Activated CD8-positive, alpha-beta memory T cell treated with anti-CD3 and anti-CD28 coated beads, Interleukin-2, amount 50 U/mL, for 24 hours (primary cell): ENCODE results near the gene PRUNE2.
"Not testable (repeated sequence)": the region's sequence is repeated elsewhere in the genome, so short reads cannot be mapped to it uniquely, and the experiment has no call there.

Experiments used
- DNase-seq: peaks from one replicate; pipeline ENCODE4 v3.0.0-alpha.2; 2020; ENCODE audit errors: extremely low read depth

The PRUNE2 gene

DNA sequence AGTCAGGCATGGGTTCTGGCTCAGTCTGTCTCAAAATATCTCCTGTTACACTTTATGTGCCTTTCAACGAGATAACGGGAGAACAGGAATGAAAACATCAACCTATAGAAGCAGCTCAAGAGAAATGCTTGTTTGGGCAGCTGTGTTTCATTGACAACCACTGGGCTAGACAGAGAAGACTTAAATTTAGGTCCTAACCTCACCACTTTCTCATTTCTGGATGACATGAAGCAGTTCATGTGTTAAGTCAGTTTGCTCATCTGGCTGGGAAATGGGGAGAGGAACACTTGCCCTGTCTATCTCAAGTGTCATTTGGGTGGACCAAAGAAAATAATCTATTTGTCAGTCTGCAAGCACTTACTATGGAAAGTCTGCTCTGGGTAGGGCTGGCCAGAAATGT, 208.4 kb downstream of the PRUNE2 start:
- no peak for DNase-seq

DNA sequence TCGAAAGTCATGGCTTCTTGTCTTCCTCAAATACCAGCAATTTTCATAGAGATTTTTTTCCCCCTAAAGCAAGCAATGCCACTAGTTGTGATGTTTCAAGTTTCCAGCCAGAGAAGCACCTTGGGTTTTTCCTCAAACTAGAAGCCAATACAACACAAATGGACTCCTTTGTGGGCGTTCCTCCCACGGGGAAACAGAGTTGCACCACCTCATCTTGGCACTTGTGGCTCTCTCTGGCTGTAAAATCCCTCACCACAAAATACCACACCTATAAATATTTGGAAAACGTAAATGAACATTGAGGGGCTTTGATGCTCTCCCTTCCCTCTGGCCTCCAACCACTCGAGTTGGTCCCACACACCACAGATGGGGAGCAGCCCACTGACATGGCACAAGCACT, 208.8 kb downstream of the PRUNE2 start:
- no peak for DNase-seq

DNA sequence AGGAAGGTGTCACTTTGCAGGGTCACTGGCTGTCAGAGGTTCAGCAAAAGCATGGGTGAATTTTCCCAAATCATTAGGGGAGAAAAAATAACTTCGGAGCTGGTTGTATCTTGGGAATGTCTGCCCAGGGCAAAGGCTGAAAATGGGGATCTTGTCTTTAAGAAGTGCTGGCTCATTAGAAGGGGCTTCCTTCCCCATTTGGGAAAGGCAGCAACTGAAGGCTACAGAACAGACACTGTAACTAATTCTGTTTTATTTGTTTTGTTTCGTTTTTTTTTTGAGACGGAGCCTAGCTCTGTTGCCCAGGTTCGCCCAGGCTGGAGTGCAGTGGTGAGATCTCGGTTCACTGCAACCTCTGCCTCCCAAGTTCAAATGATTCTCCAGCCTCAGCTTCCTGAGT, 212.0 kb downstream of the PRUNE2 start:
- no peak for DNase-seq

DNA sequence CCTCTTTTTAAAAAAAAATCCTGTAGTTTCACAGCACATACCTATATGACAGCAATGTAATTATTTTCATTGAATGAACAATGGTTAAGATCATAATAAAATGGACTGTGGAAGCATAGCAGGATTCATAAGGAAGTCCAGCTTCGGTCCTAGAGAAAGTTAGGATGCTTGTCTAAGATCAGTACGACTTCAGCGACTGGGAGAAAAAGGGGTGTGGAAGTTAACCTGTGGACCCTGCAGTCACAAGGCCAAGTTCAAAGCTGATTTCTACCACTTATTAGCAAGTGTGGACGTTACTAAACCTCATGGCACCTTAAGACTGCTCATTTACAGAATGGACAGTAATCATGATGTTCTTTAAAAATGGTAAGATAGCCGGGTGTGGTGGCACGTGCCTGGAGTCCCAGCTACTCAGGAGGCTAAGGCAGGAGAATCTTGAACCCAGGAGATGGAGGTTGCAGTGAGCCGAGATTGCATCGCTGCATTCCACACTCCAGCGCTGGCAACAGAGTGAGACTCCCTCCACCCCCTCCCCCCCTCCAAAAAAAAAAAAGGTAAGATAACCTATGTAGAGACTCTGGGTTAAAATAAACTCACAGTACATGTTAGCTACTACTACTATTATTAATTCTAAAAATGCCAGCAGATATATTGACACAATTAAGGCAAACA, 213.3 kb downstream of the PRUNE2 start:
- DNase-seq, result no peak

DNA sequence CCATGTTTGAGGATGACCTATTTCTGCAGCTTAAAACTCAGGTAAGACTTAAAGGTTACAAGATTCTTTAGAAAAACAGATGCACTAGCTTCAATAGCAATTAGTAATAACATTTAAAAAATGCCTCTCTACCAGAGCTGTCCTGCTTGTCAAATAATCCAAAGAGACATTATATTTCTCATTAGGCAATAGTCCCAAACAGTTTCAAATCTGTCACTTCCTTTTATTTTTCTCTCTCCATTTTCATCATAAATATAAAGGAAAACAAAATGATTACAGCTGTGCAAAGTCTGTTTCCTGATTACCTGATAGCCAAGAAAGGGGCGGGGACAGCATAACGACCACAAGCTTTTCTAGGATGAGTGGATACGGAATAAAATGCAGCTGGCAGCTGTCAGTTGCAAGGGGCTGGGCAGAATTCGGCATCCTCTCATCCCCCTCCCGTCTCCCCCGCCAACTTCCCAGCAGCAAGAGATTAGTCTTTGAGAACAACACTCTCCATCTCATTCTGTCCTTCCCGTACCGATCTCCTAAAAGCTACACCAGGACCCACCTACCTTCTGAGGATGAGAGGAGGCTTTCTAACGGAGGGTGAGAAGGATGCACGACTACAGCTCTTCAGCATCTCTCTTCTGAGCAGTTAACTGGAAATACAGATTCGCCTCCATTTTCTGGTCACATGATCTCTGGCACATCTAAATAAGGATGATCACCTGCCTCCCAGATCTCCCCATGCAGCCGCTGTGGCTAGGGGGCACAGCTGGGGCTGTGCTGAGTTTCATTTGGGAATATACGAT, 214.2 kb downstream of the PRUNE2 start:
- DNase-seq, result no peak

DNA sequence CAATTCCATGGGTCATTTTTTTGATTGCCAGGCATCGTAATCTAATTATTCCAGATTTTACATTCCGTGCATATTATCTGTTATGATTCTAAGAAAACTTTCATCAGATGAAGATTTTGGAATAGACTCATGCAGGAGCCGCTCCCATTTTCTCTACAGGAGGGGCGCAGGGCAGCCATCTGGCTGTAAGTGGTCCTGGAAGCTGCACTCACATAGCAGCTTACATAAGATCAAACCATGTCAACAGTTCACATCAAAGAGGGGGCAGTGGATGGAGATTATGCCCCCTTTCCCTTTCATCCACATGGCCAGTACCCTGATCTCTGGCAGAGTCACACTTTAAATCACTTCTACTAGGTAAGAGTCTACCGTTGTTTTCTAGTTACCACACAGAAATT, 214.9 kb downstream of the PRUNE2 start:
- no peak for DNase-seq

DNA sequence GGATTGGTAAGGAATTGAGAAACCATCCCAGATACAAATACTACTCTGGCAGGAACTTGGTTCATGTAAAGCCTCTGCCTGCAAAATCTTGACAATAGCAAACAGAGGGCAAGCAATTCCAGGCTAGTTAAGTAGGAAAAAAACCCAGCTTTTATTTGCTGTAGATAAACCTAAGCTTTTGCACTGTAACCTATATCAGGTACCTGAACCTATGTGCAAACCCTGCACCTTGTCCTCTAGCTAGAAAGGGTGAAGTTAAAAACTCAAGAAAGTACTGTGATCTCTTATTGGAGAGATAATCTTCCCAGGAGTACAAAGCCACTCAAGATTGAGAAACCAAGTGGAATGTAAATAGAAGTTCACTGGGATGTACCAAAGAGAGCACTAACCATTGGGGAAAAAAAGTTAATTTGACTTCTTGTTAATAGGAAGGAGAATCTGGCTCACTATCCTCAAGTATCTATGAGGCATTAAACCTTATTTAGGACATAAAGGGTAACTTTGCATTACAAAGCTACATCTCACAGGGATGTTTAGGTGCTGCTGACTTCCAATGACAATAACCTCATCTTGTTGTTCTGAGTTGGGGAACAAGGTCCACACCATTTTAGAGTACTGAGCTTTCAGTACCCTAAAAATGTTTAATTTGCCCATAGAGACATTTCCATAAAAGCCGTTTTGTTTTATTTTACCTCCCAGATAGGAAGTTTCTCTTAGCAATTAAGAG, 215.5 kb downstream of the PRUNE2 start:
- DNase-seq, result no peak

DNA sequence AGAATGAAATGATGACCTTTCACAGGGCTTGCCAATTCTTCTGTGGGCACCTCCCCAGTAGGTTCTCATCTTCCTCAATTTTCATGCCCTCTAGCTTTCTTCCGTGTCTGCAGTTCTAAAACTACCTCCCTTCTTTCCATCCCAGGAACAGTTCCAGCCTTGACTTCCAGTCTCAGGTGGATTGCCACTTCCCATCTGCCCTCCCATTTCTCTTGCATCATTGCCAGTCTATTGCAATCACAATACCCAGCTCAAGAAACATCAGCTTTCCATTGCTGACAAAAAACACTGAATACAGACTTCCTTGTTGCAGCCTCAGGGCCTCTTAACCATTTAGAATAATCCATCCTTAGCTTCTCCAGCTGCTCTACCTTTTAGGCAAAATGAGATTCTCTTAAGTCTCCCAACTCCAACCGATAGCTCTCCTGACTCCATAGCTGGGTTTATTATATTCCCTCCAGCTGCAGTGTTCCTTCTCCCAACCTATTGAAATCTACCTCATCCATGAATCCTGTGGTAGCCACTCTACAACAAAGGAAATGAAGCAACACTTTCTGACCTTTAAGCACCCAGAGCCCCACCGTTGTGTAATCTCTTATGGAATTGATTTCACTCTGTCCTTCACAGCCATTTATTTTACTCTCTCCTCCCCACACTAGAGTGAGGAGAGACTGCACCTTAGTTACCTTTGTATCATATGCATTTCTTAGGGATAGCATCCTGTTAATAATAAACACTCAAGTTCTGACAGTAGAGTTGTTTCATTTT, 217.3 kb downstream of the PRUNE2 start:
- no peak for DNase-seq

DNA sequence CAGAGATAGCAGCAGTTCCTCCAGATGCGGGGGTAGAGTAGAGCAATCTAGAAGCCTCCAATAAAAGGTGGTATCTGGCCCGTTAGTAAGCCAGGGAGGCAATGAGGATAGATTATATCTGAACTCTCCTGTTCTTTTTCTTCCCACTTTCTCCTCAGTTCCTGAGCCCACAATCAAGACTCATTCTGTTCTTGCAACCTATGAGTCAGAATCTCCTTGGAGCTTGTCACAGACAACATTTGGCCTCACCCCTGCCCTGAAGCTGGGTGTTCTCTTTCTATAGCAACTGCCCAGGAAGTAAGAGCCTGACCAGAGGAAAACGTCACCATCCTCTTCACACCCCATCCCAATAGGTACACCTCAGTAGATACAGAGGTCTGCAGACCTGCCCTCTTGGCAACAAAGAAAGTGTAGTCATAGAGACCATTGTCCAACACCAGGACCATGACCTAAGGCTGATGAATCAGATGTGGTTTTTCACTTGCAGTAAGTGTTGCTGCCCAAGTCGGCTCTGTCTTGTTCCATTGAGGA, 218.0 kb downstream of the PRUNE2 start:
- no peak for DNase-seq

DNA sequence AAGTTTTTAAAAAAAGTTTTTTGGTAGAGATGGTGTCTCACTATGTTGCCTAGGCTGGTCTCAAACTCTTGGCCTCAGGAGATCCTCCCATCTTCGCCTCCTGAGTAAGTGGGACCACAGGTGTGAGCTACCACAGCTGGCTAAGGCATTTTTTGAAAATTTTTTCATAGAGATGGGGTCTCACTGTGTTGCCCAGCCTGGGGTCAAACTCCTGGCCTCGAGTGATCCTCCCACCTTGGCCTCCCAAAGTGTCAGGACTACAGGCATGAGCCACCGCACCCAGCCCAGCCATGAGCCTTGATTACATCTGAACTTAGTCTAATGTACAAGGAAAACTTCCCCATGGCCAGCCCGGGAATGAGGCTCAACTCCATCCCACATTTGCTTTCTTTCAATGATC, 219.2 kb downstream of the PRUNE2 start:
- no peak for DNase-seq

DNA sequence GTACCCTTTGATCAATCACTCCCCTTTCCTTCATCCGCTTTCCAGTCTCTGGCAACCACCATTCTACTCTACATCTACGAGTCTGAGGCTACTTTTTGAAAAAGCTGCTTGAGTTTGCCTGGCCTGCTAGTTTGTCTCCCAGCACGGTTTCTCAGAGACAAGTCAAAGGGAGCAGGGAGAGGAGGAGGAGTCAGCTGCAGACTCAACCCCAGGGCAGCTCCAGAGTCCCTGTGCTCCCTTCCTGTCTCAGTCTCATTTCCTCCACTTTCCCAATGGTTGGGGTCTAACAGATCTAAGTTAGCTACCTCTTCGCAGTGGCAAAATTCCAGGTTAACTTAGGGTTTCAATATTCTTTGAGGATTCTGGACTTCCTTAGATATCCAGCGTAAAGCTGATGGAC, 221.7 kb downstream of the PRUNE2 start:
- no peak for DNase-seq

DNA sequence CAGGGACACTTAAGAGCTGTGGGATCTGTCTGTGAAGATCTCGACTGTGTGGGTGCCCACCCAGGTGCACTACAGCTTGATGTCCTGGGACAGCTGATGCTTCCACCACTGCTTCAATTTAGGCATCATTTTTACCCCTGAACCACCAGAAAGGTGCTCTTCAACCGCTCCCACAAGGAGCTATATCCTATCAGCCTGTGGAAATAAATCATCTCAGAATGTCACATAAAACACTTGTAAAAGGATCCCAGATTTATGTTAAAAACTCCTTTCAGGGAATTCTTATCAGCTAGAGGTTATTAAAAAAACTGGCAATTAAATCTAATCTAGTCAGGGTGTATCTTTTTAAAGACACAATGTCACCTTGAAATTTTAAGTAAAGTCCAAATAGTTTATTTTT, 224.4 kb downstream of the PRUNE2 start:
- no peak for DNase-seq

DNA sequence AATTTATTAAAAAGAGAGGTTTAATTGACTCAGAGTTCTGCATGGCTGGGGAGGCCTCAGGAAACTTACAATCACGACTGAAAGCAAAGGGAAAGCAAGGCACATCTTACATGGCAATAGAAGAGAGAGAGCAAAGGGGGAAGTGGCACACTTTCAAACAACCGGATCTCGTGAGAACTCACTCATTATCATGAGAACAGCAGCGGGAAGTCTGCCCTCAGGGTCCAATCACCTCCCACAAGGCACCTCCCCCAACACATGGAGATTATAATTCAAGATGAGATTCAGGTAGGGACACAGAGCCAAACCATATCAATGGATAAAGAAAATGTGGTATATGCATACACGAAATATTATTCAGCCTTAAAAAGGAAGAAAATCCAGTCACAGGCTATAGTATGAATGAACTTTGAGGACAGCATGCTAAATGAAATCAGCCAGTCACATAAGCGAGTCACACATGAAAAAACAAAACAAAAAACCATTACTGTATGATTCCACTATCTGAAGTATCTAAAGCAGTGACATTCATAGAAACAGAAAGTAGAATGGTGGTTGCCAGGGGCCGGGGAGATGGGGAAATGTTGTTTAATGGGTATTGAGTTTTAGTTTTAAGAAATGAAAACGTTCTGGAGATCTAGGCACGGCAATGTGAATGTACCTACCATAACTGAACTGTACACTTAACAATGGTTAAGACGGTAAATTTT, 225.0 kb downstream of the PRUNE2 start:
- DNase-seq, result no peak

DNA sequence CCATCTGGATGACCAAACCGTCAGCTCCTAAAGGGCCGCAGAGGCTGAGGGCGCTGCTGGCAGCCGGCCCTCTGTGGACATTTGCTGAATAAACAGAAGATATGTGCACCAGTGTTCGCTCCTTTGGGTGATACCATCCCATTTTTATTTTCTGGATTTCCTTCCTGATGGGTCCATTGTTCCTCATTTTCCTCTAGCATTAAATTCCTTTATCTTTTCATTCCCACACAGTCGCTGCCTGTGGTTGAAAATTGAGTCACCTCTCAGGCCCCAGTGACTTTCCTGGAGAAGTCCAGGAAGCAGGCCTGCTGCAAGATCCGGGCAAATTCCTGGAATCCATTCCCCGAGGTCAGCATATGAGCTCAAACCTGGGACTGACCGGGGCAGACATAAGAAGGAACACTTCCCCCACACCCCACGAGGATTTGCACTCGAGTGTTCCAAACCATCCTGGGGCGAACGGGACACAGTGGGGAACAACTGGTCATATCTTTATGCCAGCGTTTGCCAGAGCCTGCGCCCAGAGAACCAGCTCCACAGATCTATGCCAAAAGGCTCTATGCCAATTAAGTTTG, 228.3 kb downstream of the PRUNE2 start:
- no peak for DNase-seq

DNA sequence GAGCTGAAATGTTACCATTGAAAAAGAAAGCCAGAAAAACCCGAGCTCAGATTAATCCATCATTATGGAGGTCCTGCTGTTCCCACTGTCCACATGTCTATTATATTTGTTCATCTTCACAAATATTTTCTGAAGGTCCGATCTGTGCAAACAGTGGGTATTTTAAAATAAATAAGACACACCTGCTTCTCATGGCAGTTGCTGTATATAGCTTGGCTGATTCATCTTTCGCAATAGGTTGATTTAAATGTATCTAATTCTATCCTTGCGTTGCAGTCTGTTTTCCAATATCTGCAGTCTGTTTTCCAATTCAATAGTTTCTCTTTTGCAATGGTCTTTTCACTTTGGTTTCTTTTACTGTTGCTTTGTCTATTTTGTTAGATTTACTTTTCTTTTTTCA, 229.1 kb downstream of the PRUNE2 start:
- no peak for DNase-seq

DNA sequence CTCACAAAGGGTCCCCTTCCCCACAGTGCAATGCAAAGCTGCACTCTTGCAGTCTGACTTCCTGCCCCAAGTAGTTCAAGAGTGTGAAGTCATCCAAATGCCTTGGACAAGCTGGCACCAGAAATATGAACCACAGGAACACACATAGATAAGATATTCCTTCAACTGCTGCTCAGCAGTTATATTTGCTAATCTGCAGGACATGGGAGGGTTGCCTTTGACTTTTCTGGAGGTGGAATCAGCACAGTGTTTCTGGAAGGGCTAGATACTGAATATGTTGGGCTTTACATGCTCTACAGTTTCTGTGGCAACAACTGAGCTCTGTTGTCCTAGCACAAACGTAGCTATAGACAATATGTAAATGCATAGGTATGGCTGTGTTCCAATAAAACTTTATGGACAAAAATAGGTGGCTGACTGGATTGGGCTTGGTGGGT, 238.4 kb downstream of the PRUNE2 start:
- no peak for DNase-seq

DNA sequence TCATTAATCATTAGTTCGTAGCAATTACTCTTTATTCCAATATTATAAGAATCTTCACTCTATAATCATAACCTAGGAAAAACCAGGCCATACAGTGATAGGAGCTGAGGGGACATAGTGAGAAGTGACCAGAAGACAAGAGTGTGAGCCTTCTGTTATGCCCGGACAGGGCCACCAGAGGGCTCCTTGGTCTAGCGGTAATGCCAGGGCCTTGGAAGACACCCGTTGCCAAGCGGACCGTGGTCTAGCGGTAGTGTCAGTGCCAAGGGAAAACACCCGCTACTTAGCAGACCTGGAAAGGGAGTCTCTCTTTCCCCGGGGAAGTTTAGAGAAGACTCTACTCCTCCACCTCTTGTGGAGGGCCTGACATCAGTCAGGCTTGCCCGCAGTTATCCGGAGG, 239.9 kb downstream of the PRUNE2 start:
- not testable (repeated sequence) for DNase-seq

DNA sequence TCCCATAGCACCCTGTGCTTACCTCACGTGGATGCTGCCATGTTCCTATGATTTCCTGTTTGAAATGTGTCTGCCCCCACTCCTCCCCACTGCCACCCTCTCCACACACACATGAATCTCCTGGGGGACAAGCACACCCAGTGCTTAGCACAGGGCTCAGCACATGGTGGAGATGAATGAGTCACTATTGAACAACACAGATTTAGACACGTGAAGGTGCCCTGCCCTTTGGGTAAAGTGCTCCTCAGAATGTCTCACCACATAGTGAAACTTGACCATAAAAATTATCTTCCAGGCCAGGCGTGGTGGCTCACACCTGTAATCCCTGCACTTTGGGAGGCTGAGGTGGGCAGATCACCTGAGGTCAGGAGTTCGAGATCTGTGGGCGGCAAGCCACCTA, 240.5 kb downstream of the PRUNE2 start:
- no peak for DNase-seq

DNA sequence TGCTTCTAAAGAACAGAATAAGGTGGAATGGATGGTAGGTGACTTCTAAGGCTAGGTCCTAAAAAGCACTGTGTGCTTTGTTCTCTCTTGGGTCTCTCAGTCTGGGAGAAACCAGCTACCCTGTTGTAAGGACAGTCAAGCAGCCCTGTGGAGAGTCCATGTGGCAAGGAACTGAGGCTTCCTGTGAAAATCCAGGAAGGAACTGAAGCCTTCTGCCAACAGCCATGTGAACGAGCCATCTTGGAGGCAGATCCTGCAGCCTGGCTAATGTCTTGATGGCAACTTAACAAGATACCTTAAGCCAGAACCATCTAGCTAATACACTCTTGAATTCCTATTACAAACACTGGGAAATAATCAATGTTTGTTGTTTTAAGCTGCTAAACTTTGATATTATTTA, 241.8 kb downstream of the PRUNE2 start:
- DNase-seq, result no peak

DNA sequence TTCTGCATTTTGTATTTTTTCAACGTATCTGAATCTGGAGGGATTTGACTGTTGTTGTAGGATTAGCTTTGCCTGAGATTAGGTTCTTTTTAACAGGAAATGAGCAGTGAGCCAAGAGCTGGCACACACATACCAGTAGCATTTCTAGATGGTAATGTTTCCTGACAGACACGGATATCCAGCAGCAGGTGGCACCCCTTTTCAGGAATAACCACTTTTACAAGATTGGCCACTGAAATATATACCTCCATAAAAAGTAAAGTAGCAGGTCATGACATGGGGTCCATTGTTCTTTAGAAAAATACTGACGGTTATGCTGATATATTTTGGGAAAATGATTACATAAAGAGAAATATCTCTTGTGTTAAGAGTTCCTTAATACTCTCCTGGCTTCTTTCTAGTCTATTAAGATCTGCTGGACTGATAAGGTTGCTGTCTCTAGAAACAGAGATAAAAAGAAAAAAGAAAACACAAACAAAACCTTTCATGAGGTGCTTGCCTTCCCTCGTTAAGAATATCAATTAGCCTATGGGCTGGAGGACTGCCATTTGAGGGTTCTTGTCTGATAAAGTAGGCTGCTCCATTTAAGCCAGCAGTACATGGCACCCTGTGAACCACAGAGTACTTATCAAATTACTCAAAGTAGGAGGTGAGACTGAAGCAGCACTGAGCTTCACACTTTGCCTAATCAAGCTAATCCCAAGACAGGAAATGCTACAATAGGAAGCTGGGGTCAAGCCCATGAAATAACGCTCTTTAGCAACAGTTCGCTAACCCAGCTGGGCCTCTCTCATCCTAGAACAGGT, 243.2 kb downstream of the PRUNE2 start:
- DNase-seq, result no peak
